NB4 (cell line): ENCODE data around the gene SRBD1.

Source experiments
- DNase-seq: peaks from one replicate; pipeline ENCODE4 v3.0.0; 2010; ENCODE audit warnings: low read depth
- H3K4me3 ChIP-seq: one replicate; pipeline ENCODE4 v1.5.1; 2011; ENCODE audit warnings: mild to moderate bottlenecking, low read depth, low read length, moderate library complexity
- MYC ChIP-seq: IDR thresholded peaks from 2 replicates; pipeline ENCODE4 v1.6.1; 2011; ENCODE audit warnings: low read depth, low read length
- POLR2A ChIP-seq: IDR thresholded peaks from 2 replicates; pipeline ENCODE4 v1.6.1; 2011; ENCODE audit warnings: mild to moderate bottlenecking; ENCODE audit not compliant: insufficient read length; ENCODE audit errors: extremely low read depth
- TF ChIP-seq, protein P1 (sequence below): IDR thresholded peaks from 2 replicates; pipeline ENCODE4 v1.6.1; 2011; ENCODE audit warnings: low read depth, low read length
- TF ChIP-seq, protein P2 (sequence below): IDR thresholded peaks from one replicate; pipeline ENCODE4 v1.5.1; 2012; ENCODE audit warnings: low read depth, low read length

SRBD1 gene

DNA sequence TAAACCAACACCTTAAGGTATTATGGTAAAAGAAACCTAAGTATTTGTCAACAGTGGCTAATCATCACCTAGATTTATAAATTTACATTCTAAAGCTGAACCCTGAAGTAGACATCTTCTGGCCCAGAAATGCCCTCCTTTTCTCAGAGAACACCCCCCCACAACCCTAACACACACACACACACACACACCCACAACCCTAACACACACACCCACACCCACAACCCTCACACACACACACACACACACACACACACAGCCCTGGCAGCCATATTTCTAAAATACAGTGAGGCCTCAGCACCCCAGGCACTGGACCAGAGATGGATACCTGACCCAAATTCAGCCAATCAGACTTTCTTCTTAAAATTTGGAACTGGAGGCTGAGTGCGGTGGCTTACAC, 14.3 kb downstream of the SRBD1 start:
- no peak overlapping the region for H3K4me3 ChIP-seq
- DNase-seq: no peak
- TF ChIP-seq POLR2A (no peak), MYC (no peak)
- TF ChIP-seq, protein P1, sequence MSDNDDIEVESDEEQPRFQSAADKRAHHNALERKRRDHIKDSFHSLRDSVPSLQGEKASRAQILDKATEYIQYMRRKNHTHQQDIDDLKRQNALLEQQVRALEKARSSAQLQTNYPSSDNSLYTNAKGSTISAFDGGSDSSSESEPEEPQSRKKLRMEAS: no peak
- TF ChIP-seq, protein P2, sequence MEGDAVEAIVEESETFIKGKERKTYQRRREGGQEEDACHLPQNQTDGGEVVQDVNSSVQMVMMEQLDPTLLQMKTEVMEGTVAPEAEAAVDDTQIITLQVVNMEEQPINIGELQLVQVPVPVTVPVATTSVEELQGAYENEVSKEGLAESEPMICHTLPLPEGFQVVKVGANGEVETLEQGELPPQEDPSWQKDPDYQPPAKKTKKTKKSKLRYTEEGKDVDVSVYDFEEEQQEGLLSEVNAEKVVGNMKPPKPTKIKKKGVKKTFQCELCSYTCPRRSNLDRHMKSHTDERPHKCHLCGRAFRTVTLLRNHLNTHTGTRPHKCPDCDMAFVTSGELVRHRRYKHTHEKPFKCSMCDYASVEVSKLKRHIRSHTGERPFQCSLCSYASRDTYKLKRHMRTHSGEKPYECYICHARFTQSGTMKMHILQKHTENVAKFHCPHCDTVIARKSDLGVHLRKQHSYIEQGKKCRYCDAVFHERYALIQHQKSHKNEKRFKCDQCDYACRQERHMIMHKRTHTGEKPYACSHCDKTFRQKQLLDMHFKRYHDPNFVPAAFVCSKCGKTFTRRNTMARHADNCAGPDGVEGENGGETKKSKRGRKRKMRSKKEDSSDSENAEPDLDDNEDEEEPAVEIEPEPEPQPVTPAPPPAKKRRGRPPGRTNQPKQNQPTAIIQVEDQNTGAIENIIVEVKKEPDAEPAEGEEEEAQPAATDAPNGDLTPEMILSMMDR: no peak

DNA sequence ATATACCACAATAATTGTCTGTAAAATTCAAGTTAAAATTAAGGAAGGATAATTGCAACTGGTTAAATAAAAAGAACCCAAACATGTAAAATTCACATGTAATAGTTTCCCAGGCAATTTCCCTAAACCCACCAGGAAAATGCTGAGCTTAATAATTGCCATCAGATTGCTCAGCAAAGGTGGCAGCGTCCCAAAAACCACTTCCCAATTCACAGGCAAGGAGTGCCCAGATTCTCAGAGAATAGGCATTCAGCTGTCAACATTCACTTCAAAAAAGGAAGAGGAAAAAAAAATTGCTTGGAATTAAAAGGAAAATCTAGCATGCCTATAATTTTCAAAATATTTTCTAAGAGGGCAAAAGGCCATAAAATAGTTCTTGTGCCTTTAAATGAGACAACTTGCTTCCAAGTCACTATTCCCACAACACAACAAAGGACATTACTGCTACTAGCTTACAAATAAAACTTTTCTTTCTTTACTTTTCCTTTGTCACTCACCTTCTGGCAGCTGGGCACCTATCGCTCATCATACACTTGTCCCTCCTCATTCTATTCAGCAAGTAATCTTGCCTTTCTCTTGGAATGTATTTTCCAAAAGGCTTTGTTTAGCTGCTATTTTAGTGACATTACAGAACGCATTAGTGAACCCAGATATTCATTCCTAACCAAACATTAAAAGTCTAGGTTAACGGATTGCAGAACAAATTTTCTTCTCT, 15.2 kb downstream of the SRBD1 start:
- DNase-seq: no peak
- TF ChIP-seq MYC: no peak
- TF ChIP-seq POLR2A: no peak
- TF ChIP-seq, protein P2: no peak
- TF ChIP-seq, protein P1: no peak
- H3K4me3 ChIP-seq: no peak overlapping the region

DNA sequence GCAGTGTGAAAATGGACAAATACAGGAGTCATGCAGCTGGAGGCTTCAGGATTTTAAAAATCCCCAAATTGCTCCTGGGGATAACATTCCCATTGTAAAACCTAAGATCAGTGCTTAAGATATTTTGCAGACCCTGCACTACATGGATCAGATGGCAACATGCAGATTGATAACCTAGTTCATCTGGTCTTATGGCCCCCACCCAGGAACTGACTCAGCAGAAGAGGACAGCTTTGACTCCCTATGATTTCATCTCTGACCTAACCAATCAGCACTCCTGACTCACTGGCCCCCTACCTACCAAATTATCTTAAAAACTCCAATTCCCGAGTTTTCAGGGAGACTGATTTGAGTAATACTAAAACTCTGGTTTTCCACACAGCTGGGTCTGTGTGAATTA, 20.0 kb downstream of the SRBD1 start:
- no peak for DNase-seq
- no peak overlapping the region for H3K4me3 ChIP-seq
- no peak for TF ChIP-seq POLR2A
- TF ChIP-seq, protein P2: no peak
- TF ChIP-seq, protein P1: no peak
- TF ChIP-seq MYC: no peak

DNA sequence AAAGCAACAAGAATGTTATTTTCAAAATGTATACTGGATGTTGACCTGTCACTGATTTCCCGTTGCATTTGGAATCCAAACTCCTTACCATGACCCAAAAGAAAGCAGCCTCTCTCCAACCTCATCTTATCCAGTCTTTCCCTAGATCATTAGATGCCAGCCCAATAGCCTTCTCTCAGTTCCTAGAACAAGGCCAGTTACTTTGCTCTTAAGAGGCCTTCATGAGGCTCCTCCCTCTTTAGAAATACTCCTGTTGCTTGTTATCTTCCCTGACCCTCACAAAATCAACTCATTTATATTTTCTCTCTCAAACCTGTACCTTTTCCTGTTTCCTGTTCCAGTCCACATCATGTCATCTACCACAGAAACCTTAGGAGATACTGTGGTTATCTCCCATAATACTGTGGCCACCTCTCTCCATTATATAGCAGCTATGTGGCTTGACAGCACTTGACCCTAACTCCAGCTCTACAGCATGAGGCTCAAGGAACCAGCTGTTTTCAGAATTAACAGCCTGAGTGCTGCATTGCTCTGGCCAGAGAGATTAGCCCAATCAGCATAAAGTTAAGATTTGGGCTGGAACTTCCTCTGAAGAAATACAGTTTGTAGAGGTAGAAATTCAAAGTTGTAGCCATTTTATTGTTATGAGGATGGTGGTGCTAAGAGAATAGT, 22.8 kb downstream of the SRBD1 start:
- peak; percentile 15 for DNase-seq
- no peak overlapping the region for H3K4me3 ChIP-seq
- TF ChIP-seq, protein P1: no peak
- TF ChIP-seq, protein P2: no peak
- TF ChIP-seq MYC (no peak), POLR2A (no peak)

DNA sequence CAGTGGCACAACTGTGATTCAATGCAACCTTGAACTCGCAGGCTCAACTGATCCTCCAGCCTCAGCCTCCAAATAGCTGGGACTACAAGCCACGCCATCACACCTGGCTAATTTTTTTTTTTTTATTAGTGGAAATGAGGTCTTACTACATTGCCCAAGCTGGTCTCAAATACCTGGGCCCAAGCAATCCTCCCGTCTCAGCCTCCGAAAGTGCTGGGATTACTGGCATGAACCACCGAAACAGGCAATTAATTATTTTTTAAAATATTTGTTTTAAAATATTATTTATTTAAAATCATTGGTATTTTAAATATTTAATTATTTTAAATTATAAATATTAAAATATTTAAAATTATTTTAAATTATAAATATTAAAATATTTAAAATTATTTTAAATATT, 24.5 kb downstream of the SRBD1 start:
- H3K4me3 ChIP-seq: no peak overlapping the region
- DNase-seq: no peak
- TF ChIP-seq, protein P1: no peak
- TF ChIP-seq MYC (no peak), POLR2A (no peak)
- TF ChIP-seq, protein P2: no peak
